Activated T-cell treated with anti-CD3 and anti-CD28 coated beads, Interleukin-2, amount 50 U/mL, for 4 hours (primary cell): ENCODE data around the gene CACNA1B. TPM values are rescaled to one million over a fixed set of nuclear protein-coding genes. Genes with fewer than 3 reads are reported as not detected.

Source experiments
- ATAC-seq, 2 donors: fragments of 200-7000 bp; cut with Tn5 transposase; one replicate each; pipeline ENCODE4 v1.10.0; 2021
- DNase-seq: peaks from one replicate; pipeline ENCODE4 v3.0.0-alpha.2; 2020
- H3K27me3 Mint-ChIP-seq: one replicate; pipeline ENCODE4 v1.8.0; 2021; ENCODE audit warnings: low read depth, mixed read lengths
- H3K36me3 Mint-ChIP-seq: one replicate; pipeline ENCODE4 v1.8.0; 2022; ENCODE audit warnings: mixed read lengths; ENCODE audit not compliant: insufficient read depth
- H3K4me1 Mint-ChIP-seq: one replicate; pipeline ENCODE4 v1.8.0; 2021; ENCODE audit warnings: low read depth, mixed read lengths
- H3K4me3 Mint-ChIP-seq: one replicate; pipeline ENCODE4 v1.8.0; 2021; ENCODE audit warnings: mild to moderate bottlenecking, moderate library complexity, mixed read lengths
- H3K9me3 Mint-ChIP-seq: one replicate; pipeline ENCODE4 v1.8.0; 2021; ENCODE audit warnings: mixed read lengths
- total RNA-seq, 3 donors: library from RNA; stranded (reverse); gene quantifications; one replicate each; pipeline ENCODE4 v1.2.1, GENCODE V29; 2021

CACNA1B gene
- total RNA-seq, 3 donors from 2014 or later: 0.03 TPM; not detected in 2

DNA sequence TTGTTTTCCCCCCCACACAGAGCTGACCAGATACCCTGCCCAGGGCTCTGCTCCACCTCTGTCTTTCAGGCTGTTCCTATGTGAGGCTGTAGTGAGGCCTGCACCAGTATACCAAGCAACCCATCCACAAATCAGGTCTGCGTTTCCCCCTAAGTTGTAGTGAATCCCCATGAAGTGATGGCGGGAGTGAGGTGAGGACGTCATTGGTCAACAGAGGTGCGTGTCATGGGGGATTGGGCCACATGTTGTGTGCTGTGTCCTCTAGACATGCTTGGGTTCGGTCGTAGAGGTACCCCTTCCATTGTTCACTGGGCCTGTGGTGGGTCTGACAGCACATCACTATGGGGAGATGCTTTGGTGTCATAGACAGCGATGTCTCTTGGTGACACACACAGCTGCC lies 184.6 kb downstream of the CACNA1B start:
- Mint-ChIP-seq H3K4me3 (no peak overlapping the region), H3K4me1 (no peaks in the 10 kb centered on the region), H3K9me3 (no peaks in the 10 kb centered on the region), H3K36me3 (no peaks in the 10 kb centered on the region), H3K27me3 (peaks cover 2% of the 10 kb centered on the region)
- DNase-seq (no peak), ATAC-seq (no peak)

DNA sequence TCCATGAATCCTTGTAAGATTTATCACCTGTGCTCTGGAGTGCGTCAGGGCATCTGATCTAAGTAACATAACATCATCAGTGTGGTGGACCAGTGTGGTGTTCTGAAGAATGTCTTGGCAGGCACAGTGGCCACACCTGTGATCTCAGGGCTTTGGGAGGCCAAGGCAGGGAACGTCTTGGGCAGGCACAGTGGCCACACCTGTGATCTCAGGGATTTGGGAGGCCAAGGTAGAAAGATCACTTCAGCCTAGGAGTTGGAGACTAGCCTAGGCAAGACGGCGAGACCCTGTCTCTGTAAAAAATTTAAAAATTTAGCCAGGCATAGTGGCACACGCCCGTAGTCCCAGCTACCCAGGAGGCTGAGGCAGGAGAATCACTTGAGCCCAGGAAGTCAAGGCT lies 185.5 kb downstream of the CACNA1B start:
- ATAC-seq (no peak), DNase-seq (no peak)
- Mint-ChIP-seq H3K36me3 (no peaks in the 10 kb centered on the region), H3K4me1 (no peaks in the 10 kb centered on the region), H3K9me3 (no peaks in the 10 kb centered on the region), H3K4me3 (no peak overlapping the region), H3K27me3 (peaks cover 2% of the 10 kb centered on the region)

DNA sequence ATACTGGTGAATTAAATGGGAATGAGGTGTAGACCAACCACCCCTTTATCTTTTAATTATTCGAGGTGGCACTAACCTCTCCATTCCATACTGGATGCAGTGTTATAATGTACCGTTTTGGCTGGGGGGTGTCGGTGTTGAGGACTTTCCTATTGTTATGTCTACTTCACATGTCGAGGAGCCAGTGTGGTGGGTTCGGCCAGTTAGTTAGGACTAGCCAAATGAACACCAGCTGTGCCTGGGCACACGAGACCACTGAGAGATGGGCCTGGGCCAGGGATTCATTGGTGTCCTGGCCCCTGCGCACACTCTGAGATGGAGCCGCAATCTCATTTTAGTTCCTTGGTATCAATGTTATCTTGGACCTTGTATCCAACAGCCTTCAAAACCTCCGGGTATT lies 186.2 kb downstream of the CACNA1B start:
- no peaks in the 10 kb centered on the region for H3K4me1 Mint-ChIP-seq
- H3K4me3 Mint-ChIP-seq: no peak overlapping the region
- no peaks in the 10 kb centered on the region for H3K36me3 Mint-ChIP-seq
- no peak for DNase-seq
- H3K9me3 Mint-ChIP-seq: no peaks in the 10 kb centered on the region
- no peak for ATAC-seq
- H3K27me3 Mint-ChIP-seq: peaks cover 2% of the 10 kb centered on the region

GRCh38 chr9:138064547-138064946 lies 187.0 kb downstream of the CACNA1B start:
- ATAC-seq (no peak), DNase-seq (no peak)
- H3K36me3 Mint-ChIP-seq: no peaks in the 10 kb centered on the region
- H3K4me1 Mint-ChIP-seq: no peaks in the 10 kb centered on the region
- no peak overlapping the region for H3K4me3 Mint-ChIP-seq
- peaks cover 4% of the 10 kb centered on the region for H3K27me3 Mint-ChIP-seq
- H3K9me3 Mint-ChIP-seq: no peaks in the 10 kb centered on the region

GRCh38 chr9:138065287-138065686 lies 187.7 kb downstream of the CACNA1B start:
- no peak for DNase-seq
- H3K4me3 Mint-ChIP-seq: no peak overlapping the region
- no peaks in the 10 kb centered on the region for H3K4me1 Mint-ChIP-seq
- H3K27me3 Mint-ChIP-seq: peaks cover 6% of the 10 kb centered on the region
- H3K36me3 Mint-ChIP-seq: no peaks in the 10 kb centered on the region
- no peaks in the 10 kb centered on the region for H3K9me3 Mint-ChIP-seq
- ATAC-seq: no peak

DNA sequence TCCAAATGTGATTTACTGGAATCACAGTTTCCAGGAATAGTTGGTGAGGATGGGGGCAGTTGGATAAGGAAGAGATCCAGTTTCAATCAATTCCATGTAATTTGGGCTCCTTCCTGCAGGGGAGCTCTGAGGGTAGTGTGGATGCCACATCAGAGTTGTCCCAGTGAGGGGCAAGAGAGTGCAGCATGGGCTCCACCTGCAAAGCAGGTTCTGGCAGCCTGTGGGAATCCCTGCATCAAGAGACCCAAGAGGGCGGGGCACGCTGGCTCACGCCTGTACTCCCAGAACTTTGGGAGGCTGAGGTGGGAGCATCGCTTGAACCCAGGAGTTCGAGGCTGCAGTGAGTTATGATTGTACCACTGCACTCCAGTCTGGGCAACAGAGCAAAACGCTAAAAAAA lies 188.5 kb downstream of the CACNA1B start:
- Mint-ChIP-seq H3K4me1 (no peaks in the 10 kb centered on the region), H3K4me3 (no peak overlapping the region), H3K36me3 (no peaks in the 10 kb centered on the region), H3K27me3 (peaks cover 8% of the 10 kb centered on the region), H3K9me3 (no peaks in the 10 kb centered on the region)
- ATAC-seq: no peak
- no peak for DNase-seq

DNA sequence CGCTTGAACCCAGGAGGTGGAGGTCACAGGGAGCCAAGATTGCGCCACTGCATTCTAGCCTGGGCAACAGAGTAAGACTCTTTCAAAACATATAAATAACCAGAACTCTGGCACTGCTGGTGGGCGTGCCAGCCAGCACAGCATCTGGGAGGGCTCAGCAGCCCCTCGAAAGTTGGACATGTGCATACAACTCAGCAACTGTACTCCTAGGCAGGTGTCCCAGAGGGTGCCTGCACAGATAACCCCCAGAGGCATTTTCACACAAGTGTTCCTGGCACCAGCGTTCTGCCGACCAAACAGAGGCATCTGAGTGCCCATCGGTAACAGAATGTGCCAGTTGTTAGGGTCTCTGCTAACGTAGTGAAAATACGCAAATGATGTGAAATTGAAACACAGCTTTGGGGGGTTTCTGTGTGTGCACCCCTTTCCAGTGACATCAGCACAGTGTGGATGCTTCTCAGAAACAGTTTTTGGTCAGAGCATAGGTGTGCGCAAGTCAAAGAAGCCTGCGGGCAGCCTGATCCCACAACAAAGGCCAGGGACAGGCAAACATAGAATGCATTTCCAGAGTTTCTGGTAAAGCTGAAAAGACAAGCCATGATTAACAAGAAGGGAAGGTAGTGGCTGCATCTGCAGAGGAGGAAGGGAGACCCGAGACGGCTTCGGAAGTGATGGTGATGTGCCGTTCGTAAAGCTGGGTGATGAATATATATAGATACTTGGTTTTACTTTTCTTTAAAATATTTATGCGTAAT lies 190.2 kb downstream of the CACNA1B start:
- no peak for DNase-seq
- Mint-ChIP-seq H3K9me3 (no peaks in the 10 kb centered on the region), H3K27me3 (peaks cover 11% of the 10 kb centered on the region), H3K4me1 (no peaks in the 10 kb centered on the region), H3K36me3 (no peaks in the 10 kb centered on the region), H3K4me3 (no peak overlapping the region)
- ATAC-seq: no peak

DNA sequence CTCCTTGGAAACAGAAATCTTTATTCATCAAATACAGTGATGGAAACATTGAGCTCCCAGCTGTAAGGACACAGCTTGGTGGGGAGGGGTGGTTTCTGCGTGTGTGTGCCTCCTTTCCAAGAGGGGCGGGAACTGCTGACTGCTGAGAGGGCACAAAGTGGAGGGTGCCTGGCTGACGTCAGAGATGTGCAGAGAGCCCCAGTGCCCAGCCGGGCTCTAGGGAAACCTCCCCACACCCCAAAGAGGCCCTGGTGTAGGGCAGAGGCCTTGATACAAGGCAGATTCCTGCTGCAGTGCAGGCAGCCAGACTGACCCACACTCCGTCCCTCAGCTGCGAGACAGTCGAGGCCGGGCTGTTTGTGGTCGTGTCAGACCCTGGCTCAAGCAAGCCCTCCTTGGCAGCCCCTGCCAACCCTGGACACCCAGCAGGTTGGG lies 191.0 kb downstream of the CACNA1B start:
- Mint-ChIP-seq H3K4me3 (no peak overlapping the region), H3K36me3 (no peaks in the 10 kb centered on the region), H3K4me1 (no peaks in the 10 kb centered on the region), H3K9me3 (no peaks in the 10 kb centered on the region), H3K27me3 (peaks cover 11% of the 10 kb centered on the region)
- no peak for ATAC-seq
- DNase-seq: no peak

GRCh38 chr9:138069731-138070456 lies 192.3 kb downstream of the CACNA1B start:
- DNase-seq (no peak), ATAC-seq (no peak)
- Mint-ChIP-seq H3K36me3 (no peaks in the 10 kb centered on the region), H3K4me1 (no peaks in the 10 kb centered on the region), H3K9me3 (no peaks in the 10 kb centered on the region), H3K27me3 (peaks cover 15% of the 10 kb centered on the region), H3K4me3 (no peak overlapping the region)

- H3K9me3 Mint-ChIP-seq: no peaks in the 10 kb centered on the region
- DNase-seq: no peak
- H3K36me3 Mint-ChIP-seq: no peaks in the 10 kb centered on the region
- no peaks in the 10 kb centered on the region for H3K4me1 Mint-ChIP-seq
- H3K27me3 Mint-ChIP-seq: peaks cover 12% of the 10 kb centered on the region
- ATAC-seq: no peak
- H3K4me3 Mint-ChIP-seq: no peak overlapping the region
Observed at GRCh38 chr9:138070815-138071214, 193.2 kb downstream of the CACNA1B start.

GRCh38 chr9:138071292-138071691 lies 193.7 kb downstream of the CACNA1B start:
- peaks cover 14% of the 10 kb centered on the region for H3K27me3 Mint-ChIP-seq
- no peak for ATAC-seq
- no peaks in the 10 kb centered on the region for H3K9me3 Mint-ChIP-seq
- H3K4me1 Mint-ChIP-seq: no peaks in the 10 kb centered on the region
- no peaks in the 10 kb centered on the region for H3K36me3 Mint-ChIP-seq
- DNase-seq: no peak
- no peak overlapping the region for H3K4me3 Mint-ChIP-seq

DNA sequence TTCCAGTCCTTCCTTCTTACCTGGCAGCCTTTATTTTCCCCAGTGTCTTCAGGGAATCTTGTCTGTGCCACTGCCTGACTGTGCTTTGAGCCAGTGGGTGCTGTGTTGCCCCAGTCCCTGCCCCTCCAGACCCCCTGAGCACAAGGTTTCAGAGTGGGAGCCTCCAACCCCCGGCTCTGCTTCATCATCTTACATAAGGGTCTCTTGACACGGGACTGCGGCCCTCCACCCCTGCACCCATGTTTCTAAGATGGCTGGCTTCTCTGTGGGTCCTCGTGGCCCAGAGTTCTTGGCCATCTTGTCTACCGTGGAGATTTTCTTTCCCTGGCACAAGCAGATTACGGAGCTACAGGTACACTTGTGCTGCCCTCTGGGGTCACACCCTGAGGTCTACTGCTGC lies 194.1 kb downstream of the CACNA1B start:
- Mint-ChIP-seq H3K4me1 (no peaks in the 10 kb centered on the region), H3K4me3 (no peak overlapping the region), H3K27me3 (peaks cover 14% of the 10 kb centered on the region), H3K9me3 (no peaks in the 10 kb centered on the region), H3K36me3 (no peaks in the 10 kb centered on the region)
- DNase-seq (no peak), ATAC-seq (no peak)

GRCh38 chr9:138072161-138072842 lies 194.7 kb downstream of the CACNA1B start:
- Mint-ChIP-seq H3K27me3 (peaks cover 17% of the 10 kb centered on the region), H3K4me3 (no peak overlapping the region), H3K9me3 (no peaks in the 10 kb centered on the region), H3K4me1 (no peaks in the 10 kb centered on the region), H3K36me3 (no peaks in the 10 kb centered on the region)
- DNase-seq: no peak
- ATAC-seq: no peak

DNA sequence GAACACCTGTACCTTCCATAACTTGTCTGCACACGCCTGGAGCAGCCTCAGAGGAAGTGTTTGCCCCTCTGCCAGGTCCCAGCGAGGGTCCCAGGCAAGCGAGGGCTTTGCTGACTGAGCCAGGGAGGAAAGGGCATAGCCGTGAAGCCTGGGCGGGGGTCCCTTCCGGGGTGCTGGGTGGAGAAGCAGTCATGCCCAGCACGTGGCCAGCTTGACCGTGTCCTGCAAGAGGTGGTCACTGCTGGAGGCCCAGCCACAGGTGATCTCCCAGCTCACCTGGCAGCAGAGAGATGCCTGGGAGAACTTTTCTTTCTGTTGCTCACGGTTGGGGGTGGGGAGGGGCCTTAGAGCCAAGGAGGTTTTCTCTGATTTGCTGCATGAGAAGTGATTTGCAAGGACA lies 195.3 kb downstream of the CACNA1B start:
- no peak for ATAC-seq
- H3K4me3 Mint-ChIP-seq: no peak overlapping the region
- no peaks in the 10 kb centered on the region for H3K9me3 Mint-ChIP-seq
- H3K4me1 Mint-ChIP-seq: no peaks in the 10 kb centered on the region
- no peak for DNase-seq
- H3K27me3 Mint-ChIP-seq: peaks cover 20% of the 10 kb centered on the region
- no peaks in the 10 kb centered on the region for H3K36me3 Mint-ChIP-seq

GRCh38 chr9:138073408-138073807 lies 195.8 kb downstream of the CACNA1B start:
- DNase-seq (no peak), ATAC-seq (no peak)
- Mint-ChIP-seq H3K9me3 (no peaks in the 10 kb centered on the region), H3K4me3 (no peak overlapping the region), H3K36me3 (no peaks in the 10 kb centered on the region), H3K4me1 (no peaks in the 10 kb centered on the region), H3K27me3 (peaks cover 23% of the 10 kb centered on the region)
